Left forelimb (tissue), 1 donor: ENCODE results near the gene RUNDC1.
"Not testable (repeated sequence)": the region's sequence is repeated elsewhere in the genome, so short reads cannot be mapped to it uniquely, and the experiment has no call there.

Experiments
- DNase-seq: peaks from one replicate; pipeline ENCODE4 v3.0.0-alpha.2; 2018; ENCODE audit warnings: low spot score

The RUNDC1 gene

GRCh38 chr17:42980274-42980765 lies at the start of gene RUNDC1:
Gene RUNDC1 (plus strand): TSS chr17:42980565. CDS start chr17:42980577, 12 bp downstream.
- DNase-seq, result peak; percentile 92

- no peak for DNase-seq
These were observed 42.4 kb upstream of the RUNDC1 start for GRCh38 chr17:42937712-42938596.

GRCh38 chr17:42944211-42944610 lies 36.2 kb upstream of the RUNDC1 start:
- DNase-seq, result no peak

- no peak for DNase-seq
These were observed 33.6 kb upstream of the RUNDC1 start for GRCh38 chr17:42946812-42947211.

GRCh38 chr17:42950044-42950783 lies 30.2 kb upstream of the RUNDC1 start:
- DNase-seq, result no peak

- no peak for DNase-seq
These were observed 26.7 kb upstream of the RUNDC1 start for GRCh38 chr17:42953669-42954068.

GRCh38 chr17:42964161-42964932 lies 16.0 kb upstream of the RUNDC1 start, which contains the start of gene AARSD1:
Gene AARSD1 (minus strand): TSS chr17:42964454. CDS start chr17:42964440, 14 bp downstream.
- DNase-seq, result peak; percentile 92

GRCh38 chr17:42967925-42968324 lies 12.4 kb upstream of the RUNDC1 start:
- DNase-seq, result no peak

- DNase-seq, result no peak
These were observed 11.3 kb upstream of the RUNDC1 start for GRCh38 chr17:42969001-42969581.

GRCh38 chr17:42971589-42971988 lies 8.8 kb upstream of the RUNDC1 start:
- DNase-seq, result no peak

GRCh38 chr17:42973323-42973722 lies 7.0 kb upstream of the RUNDC1 start:
- DNase-seq, result not testable (repeated sequence)

GRCh38 chr17:42975265-42975664 lies 5.1 kb upstream of the RUNDC1 start:
- DNase-seq, result no peak

GRCh38 chr17:42975701-42976100 lies 4.7 kb upstream of the RUNDC1 start:
- DNase-seq, result not testable (repeated sequence)

GRCh38 chr17:42979511-42980273 lies 673 bp upstream of the RUNDC1 start, which contains the start of gene PTGES3L:
Gene PTGES3L (minus strand): TSS chr17:42980080. CDS start chr17:42980053, 27 bp downstream.
- DNase-seq, result peak; percentile 70

- DNase-seq, result no peak
These were observed 517 bp downstream of the RUNDC1 start for GRCh38 chr17:42980766-42981397.

GRCh38 chr17:42982266-42982665 lies 1.9 kb downstream of the RUNDC1 start:
- no peak for DNase-seq

- no peak for DNase-seq
These were observed 4.9 kb downstream of the RUNDC1 start for GRCh38 chr17:42985225-42985624.

- no peak for DNase-seq
These were observed 8.8 kb downstream of the RUNDC1 start for GRCh38 chr17:42989141-42989540.

GRCh38 chr17:42989726-42990652 lies 9.6 kb downstream of the RUNDC1 start:
- DNase-seq, result no peak
